Right lobe of liver (tissue), 4 donors: ENCODE results near the gene CBFA2T2.
"Not testable (repeated sequence)": the region's sequence is repeated elsewhere in the genome, so short reads cannot be mapped to it uniquely, and the experiment has no call there.

ENCODE experiments used
- CTCF ChIP-seq, 4 donors: fragments of 200-600 bp in 3 of 4; fragments of 450-650 bp in 1 of 4; IDR thresholded peaks; one replicate each; pipeline versions ENCODE4 v1.5.1 to v1.8.0; 2016 to 2022; ENCODE audit warnings: antibody characterized with exemption in 4 of 4, mild to moderate bottlenecking in 2 of 4
- POLR2A ChIP-seq: fragments of 450-650 bp; IDR thresholded peaks from one replicate; pipeline ENCODE4 v1.6.1; 2017; ENCODE audit warnings: antibody characterized with exemption, mild to moderate bottlenecking
- donor health status: DM: no; HTN: no; CAD: no.
- donor health status: DM: no; HTN: no; CAD: no.
- donor health status: DM: no; HTN: yes; CAD: no.

- TF ChIP-seq CTCF (IDR thresholded peaks at IDR 0.05); POLR2A: not testable (repeated sequence)
Measured at GRCh38 chr20:33698966-33699365, 209.1 kb downstream of the CBFA2T2 start.
